HG02623 (cell line): ENCODE results near the gene NRP2.
A peak's percentile ranks its signal among the peaks of the same experiment; 100 is the strongest.

Source experiments
- ATAC-seq: cut with Tn5 transposase; IDR thresholded peaks from one replicate; pipeline ENCODE4 v1.9.1; 2021; ENCODE audit warnings: moderate library complexity; ENCODE audit not compliant: unreplicated experiment

Gene NRP2, protein sequence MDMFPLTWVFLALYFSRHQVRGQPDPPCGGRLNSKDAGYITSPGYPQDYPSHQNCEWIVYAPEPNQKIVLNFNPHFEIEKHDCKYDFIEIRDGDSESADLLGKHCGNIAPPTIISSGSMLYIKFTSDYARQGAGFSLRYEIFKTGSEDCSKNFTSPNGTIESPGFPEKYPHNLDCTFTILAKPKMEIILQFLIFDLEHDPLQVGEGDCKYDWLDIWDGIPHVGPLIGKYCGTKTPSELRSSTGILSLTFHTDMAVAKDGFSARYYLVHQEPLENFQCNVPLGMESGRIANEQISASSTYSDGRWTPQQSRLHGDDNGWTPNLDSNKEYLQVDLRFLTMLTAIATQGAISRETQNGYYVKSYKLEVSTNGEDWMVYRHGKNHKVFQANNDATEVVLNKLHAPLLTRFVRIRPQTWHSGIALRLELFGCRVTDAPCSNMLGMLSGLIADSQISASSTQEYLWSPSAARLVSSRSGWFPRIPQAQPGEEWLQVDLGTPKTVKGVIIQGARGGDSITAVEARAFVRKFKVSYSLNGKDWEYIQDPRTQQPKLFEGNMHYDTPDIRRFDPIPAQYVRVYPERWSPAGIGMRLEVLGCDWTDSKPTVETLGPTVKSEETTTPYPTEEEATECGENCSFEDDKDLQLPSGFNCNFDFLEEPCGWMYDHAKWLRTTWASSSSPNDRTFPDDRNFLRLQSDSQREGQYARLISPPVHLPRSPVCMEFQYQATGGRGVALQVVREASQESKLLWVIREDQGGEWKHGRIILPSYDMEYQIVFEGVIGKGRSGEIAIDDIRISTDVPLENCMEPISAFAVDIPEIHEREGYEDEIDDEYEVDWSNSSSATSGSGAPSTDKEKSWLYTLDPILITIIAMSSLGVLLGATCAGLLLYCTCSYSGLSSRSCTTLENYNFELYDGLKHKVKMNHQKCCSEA

DNA sequence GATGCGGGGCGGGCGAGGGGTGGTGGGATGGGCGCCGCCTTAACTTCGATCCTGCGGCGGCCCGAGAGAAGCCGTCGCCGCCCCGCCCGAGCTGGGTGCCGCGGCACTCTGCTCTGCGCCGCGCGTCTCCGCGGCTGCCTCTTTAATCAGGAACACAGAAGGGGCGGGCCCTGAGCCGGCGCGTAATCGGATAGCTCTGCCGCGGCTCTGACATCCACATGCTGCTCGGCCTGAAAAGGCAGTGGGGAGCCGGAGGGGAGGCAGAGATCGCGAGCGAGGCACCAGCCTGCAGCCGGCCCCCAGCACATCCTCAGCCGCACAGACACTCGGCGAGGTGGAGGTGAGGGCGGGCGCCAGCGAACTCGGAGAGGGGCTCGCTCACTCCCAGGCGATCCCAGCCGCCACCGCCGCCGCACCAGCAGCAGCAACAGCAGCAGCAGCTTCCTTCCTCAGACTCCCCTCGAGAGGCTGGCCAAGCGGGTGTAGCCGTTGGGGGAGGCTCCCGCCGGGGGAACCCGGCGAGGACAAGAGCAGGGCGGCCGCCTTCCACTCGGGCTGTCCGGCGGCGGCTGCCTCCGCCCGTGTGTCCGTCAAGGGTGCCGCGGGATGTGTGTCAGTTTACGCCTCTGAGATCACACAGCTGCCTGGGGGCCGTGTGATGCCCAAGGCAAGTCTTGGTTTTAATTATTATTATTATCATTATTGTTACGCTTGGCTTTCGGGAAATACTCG, at the start of gene NRP2:
Gene NRP2, plus strand, starts transcription at position 263 of the 732 bp plus-strand sequence. CDS start 790 bp downstream, outside the sequence.
- peak; percentile 67 for ATAC-seq

DNA sequence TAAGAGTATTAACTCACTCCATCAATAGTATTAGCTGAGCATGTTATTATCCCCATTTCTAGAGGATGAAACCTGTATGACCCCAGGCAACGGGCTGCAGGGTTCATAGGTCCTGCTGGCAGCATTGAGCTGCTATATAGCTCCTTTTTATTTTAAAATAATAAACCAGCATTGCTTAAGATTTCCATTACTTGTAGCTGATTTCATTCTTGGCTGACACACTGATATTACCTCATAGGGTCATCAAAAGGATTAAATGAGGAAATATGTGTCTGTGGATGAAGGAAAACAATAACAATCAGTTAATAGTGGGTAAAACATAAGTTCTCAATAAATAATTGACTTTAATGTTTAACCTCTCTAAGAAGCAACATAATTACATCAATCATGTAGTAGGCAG, 48.3 kb upstream of the NRP2 start:
- ATAC-seq: no peak

DNA sequence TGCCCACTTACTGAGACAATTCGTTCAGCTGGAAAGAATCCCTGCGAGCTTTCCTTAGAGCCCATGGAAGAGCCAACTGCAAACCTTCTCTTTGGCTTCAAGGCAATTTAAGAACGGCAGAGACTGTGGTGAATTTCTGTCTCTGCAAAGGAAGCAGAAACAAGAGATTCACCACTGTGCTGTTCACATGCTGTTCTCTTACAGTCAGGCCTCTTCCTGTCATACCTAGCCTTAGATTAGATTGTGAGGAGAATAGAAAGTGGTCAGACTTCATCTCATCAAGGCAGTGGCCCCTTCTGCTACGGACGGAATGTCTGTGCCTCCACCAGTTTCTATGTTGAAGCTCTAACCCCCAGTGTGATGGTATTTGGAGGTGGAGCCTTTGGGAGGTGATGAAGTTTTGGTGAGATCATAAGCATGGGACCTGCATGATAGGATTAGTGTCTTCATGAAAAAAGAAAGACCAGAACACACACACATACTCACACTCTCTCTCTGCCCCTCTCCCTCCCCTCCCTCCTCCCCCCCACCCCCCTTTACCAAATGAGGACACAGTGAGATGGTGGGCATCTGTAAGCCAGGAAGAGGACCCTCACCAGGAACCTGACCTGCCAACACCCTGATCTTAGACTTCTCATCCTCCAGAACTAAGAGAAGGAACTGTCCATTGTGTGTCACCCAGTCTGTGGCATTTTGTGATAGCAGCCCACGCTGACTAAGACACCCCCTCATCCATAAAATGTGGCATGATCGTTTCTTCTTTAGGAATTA, 45.6 kb upstream of the NRP2 start:
- no peak for ATAC-seq

DNA sequence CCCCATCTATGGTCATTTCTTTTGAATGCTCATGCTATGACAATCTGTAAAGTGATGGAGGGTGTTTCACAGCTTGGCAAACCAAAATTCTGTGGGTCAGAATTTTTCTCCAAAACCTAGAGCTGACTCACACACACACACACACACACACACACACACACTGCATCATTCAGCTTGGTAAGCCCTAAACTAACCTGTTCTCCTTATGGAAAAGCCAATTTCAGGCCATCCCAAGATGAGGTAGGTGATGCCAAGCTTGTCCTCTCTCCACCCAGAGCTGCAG, 45.0 kb upstream of the NRP2 start:
- no peak for ATAC-seq

DNA sequence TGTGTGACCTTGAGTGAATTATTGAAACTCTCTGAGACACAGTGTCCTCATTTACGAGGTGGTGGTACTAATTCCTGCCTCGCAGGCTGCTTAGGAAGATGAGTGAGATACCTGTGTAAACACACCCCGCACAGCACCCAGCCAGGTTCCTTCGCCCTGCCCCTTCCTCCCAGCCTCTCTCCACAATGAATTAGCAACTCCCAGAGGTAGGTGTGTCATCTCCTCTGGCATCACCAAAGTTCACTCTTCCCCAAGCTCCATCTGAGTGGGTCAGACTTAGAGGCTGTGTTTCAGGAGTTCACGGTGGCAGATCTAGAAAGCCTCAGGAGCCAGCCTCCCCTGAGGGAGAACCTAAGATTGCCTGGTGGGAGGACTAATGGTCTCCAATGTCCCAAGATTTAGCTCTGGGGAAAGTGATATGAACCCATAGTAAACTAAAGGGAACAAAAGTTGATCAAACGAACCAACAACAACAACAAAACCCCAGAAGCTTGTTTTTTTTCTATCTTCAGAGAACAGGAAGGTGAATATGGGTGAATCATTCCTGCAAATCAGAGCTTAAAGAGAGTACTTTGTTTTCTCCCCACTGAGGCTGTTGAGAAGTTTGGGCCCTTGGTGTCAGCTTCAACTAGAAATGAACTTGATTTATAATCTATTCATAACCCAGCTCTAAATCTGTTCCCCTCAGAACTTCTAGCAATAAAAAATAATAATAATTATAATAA, 44.4 kb upstream of the NRP2 start:
- ATAC-seq: no peak

DNA sequence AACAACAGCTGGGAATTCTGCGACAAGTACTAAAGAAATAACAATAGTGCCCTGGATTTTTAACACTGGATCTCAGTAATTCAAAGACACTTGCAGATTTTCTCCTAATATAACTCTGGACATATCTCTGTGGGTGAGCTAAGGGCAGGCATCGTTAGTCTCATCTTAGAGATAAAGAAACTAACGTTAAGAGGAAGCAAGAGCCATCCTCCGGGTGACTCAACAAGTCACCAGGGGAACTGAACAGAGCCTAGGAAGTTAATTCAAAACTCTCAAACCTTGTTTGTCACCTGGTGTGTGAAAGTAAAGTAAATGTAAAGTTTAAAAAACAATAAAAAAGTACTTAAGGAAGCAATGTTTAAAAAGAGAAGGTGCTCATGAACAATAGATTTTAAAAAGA, 41.6 kb upstream of the NRP2 start:
- peak; percentile 65 for ATAC-seq

DNA sequence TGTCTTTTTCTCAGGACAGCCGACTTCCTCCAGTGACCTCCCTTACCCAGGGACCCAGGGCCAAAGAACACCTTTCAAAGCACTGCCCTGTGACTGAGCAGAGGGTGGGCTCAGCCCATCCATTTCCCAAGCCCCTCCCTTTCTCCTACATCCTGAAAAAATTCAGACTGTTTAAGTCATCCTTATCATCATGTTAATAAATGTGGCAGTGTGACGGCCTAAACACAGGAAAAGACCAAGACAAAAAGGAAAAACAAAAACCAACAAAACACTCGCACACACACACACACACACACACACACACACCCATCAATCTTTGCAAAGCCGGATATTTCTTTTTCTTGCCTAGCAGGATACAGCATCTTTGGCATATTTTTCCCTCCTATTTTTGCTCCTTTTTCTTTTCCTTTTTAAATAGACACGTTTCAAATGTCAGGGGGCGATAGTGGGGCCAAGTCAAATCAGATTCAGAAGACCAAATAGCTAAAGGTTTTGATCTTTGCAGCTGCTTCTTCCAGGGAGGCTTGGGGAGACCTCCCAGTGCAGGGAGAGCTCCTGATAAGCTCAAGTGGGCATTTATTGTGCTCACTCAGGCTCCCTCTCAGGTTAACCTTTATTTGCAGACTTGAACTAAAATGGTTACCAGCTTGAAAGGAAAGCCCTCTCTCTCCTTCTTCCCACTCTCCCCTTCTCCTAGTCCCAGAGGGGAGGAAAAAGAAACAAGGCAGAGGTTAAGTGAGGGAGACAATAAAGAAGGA, 39.5 kb upstream of the NRP2 start:
- ATAC-seq: no peak

DNA sequence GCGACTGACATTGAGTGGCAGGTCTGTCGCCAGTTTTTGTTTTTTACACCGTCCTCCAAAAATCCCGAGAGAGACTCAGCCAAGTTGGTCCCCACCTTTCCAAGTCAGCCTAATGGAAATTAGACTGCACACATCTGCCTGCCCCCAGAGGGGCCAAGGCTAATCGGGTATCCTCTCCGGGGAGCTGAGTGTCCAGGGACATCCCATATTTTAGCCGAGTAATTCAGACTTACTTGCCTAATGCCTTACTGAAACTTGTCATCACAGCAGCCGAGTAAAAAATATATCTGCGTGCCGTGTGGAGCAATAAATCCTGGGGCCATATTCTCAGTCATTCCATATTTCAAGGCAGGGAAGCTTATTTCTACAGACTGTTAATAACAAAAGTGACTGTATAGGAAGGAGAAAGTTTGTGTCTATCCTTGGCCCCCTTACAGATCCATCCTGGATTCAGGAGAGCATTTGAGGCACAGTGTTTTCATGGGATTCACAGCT, 38.9 kb upstream of the NRP2 start:
- ATAC-seq: no peak

DNA sequence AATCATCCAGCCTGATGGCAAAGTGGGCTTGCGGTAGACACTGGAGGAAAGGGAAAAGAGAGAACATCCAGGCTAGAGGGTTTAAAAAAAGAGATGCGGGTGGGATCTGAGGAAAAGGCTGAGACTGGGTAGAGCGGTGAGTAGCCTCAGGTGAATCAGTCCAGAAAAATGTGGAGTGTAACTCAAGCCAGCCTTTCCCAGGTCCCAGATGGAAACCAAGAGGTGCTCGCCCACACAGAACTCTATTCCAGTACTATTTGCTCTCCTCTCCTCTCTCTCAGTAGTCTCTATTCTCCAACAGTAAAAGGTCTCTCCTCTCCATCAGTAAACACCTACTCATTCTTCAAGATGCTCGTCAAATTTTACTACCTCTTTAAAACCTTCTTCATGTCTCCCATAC, 38.3 kb upstream of the NRP2 start:
- no peak for ATAC-seq

DNA sequence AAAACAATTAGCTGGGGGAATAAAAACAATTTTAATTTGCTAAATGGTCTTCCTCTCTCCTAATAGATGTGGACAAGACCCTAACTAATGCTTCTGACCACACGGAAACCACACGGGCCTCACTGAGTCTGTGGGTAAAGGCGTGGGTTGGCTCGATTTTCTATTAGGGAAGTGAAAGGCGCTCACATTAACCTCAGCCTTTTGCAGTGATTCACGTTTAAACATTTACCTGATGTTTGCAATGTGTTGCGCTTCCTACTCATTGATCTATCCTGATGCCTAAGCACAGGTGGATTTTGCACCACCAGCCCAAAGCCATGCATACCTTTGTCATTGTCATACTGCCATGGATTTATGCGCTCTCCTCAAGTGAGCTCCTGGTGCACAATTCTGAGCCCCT, 35.6 kb upstream of the NRP2 start:
- peak; percentile 99 for ATAC-seq

DNA sequence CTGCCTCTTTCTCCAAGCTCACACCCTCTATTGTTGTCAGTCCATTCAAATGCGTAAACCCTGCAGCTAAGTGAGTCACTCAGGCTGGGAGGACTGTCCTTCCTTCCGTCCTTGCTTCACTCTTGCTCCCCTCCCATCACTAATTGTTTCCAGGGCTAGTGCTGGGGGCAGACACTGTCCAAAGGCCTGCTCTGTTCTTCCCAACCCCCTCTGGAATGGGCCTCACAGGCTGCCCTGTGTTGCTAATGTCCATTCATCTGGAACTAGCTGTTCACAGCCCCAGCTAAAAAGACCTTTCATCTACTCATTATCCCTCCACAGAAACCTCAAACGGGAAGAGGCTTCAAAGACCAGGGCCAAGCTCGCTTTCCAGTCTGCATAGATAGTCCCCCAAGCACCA, 31.9 kb upstream of the NRP2 start:
- ATAC-seq: no peak

DNA sequence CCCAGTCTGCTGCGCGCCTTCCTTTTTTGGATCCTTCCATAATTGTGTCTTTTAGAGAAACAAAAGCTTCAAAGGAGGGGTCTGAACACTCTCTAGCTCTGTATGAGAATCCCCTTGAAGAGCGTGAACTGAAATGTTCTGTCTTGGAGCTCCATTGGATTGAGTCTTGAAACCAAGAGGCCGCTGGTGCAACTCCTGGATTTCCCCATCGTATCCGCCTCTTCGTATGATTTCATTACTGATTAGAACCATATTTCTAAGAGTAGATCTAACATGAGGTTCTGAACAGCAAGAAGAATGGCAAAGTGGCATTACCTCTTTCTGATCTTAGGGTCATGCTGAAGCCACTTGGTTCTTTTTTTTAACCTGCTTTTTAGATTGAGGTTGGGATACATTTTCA, 31.4 kb upstream of the NRP2 start:
- no peak for ATAC-seq

DNA sequence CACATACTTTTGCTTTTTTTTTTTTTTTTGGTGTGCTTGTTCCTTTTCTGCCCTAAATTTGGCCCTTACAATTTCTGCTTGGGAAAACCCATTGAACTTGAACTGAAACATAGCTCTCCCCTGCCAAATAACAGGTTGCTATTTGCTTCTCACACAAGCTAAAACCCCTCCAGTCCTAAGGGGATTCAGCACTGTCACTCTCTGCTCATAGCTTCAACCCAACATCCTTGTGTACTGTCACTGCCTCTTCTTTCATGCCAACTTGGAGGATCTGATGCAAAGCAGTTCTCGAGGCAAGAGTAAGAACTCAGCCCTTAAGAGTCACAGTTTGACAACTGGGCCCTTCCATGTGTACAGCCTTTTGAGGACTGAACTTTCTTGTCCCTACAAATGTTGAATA, 30.6 kb upstream of the NRP2 start:
- ATAC-seq: no peak

DNA sequence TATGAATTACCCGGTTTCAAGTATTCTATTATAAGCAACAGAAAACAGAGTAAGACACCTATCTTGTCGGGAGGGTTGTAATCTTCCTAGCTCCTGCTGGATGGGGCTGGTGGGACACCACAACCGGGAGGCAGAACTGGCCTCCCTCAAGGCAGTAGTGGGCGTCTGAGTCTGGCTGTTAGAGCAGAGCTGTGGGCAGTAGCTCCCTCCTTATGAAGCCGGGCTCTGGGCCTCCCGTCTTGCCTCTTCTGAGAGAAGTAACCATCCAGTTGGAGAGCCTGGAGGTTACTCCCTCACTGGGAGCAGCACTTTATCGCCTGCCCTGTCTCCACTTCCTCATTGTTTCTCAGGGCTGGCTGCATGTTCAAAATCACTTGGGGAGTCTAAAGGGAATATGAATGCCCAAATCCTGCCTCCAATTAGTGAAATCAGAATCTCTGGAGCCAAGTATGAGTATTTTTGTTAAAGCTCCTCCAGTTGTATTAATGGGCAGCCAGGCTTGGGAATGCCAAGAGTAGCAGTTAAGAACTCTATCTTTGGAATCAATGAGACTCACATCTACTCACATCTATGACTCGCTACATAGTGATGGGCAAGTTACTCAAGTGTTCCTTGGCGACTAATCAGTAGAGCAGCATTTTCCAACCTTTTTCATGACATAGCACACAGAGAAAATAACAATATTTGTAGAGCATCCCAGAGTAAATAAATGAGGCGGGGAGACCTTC, 27.3 kb upstream of the NRP2 start:
- ATAC-seq: no peak

DNA sequence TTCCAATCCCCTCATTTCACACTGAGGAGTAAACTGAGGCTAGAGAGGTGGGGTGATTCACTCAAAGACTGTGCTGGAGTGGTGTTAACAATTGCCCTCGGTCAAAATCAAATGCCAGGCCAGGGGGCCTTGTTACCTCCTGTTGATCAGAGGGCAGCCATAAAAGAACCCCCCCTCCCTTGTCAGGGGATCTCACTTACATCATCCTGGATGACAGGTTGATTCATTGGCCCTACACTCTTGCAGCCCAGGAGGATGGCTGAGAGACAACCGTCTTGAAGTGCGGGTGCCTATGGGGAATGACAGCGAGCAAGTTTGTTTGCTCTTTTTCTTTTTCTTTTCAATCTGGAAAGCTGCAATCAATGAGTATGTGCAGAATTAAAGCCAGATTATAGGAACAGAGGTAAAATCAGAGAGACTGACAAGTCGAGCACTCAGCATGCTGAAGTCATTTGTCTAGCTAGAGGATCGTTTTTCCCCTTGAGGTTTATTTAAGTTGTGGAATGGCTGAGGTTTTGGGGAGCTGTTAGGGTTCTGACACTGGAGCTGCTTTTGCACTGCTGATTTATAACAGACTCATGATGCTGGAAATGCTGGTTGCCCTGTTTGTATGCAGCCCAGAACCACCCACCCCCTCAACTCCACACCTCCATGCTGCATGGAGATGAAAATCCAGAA, 26.4 kb upstream of the NRP2 start:
- no peak for ATAC-seq

DNA sequence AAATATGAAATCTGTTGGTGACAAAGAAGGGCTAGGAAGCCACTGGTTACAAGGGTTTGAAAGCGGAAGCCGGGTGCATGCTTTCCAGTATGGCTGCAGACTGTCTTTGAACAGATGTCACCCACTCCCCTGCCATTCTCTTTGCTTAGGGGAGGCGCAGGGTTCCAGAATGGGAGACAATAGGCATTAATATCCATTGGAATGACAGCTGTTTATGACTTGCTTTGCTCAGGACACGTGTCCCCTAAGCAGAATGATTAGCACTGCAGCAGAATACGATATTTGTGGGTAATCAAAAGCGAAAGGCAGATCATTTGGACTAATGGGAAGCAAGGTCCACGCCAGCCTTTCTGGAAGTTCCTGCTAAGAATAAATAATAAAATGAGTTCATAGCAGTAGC, 25.8 kb upstream of the NRP2 start:
- no peak for ATAC-seq

DNA sequence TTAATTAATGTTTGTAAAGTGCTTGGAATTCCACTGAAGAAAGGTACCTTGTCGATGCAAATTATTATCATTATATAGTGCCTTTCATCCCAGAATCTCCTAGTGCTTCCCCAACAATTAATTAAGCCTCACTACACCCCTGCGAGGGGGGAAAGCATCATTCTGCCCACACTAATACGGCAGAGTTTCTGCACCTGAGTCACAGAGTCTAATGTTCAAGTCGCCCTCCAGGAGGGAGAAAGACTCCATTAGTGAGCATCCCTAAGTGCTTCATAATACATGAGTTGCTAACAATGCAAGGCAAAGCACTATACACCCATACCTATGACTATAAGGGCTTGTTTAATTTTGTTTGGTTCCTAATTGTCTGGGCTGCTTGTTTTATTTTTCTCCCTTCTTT, 25.4 kb upstream of the NRP2 start:
- no peak for ATAC-seq

DNA sequence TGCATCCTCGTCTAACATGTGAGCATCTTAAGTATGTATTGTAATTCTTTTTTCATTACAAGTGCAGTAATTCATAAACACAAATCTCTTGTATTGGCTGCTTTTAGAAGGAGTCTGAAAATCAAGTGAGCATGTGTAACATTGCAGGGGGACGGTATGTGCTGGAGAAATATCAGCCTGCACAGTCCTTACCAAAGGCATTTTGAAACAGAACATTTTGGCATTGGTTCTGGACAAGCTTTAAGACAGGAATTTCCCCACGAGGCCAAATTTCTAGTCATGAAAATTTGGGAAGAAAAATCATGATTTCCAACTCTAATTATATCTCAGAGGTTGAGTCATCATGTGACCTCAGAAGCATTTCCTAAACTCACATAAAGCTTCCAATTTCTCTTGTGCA, 24.7 kb upstream of the NRP2 start:
- ATAC-seq: no peak
